Measurements from ENCODE around the gene TOR4A. TPM values are rescaled to one million over a fixed set of nuclear protein-coding genes. Genes with fewer than 3 reads are reported as not detected.

TOR4A gene
- 25.5 and 28.9 TPM in 2 replicates for total RNA-seq

GRCh38 chr9:137277329-137278041 is at the start of gene TOR4A:
Gene TOR4A, plus strand, starts transcription at chr9:137277726. Its CDS starts 964 bp downstream, at chr9:137278690.

GRCh38 chr9:137230705-137231371 is 46.7 kb upstream of the TOR4A start, which contains the start of gene SLC34A3:
Gene SLC34A3, plus strand, starts transcription at chr9:137230901. Its CDS starts 802 bp downstream, at chr9:137231703.

DNA sequence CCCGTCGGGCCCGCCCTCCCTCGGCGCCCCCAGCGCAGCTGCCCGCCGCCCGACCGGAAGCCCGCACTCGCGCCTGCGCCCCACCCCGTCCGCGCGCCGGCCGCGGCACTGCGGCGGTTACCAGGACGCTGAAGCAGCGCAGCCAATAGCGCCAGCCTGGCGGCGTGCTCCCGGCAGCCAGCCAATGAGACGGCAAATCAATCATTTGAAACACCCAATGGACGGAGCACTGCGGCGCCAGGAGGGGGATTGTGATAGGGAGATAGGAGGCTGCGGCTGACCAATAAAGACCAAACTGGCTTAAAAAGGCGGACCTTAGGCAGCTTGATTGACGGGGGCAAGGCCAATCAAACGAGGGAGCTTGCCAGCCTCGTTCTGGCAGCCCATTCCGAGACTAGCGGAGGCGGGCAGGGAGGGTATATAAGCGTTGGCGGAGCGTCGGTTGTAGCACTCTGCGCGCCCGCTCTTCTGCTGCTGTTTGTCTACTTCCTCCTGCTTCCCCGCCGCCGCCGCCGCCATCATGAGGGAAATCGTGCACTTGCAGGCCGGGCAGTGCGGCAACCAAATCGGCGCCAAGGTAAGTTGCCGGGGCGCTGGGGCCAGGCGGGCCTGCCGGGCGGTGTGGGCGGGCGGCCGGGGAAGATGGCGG is 36.6 kb upstream of the TOR4A start, which contains the start of gene TUBB4B:
Gene TUBB4B, plus strand, starts transcription at position 447 of the 649 bp plus-strand sequence. Its CDS starts 74 bp downstream, at position 521.

DNA sequence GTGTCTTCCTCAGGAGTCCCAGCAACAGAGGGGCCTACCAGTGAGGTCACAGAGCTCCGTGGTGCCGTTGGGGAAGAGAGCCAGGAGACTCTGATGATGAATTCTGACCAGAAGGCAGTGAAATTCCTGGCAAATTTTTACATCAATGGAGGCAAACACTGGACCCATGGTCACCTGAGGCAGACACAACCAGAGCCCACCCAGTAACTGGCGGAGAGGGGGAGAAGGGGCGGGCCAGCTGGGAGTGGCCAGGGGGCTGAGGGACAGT is 26.4 kb upstream of the TOR4A start, which contains the start of gene STPG3:
Gene STPG3, plus strand, starts transcription at position 93 of the 268 bp plus-strand sequence. Its CDS starts 1 bp downstream, at position 94.

DNA sequence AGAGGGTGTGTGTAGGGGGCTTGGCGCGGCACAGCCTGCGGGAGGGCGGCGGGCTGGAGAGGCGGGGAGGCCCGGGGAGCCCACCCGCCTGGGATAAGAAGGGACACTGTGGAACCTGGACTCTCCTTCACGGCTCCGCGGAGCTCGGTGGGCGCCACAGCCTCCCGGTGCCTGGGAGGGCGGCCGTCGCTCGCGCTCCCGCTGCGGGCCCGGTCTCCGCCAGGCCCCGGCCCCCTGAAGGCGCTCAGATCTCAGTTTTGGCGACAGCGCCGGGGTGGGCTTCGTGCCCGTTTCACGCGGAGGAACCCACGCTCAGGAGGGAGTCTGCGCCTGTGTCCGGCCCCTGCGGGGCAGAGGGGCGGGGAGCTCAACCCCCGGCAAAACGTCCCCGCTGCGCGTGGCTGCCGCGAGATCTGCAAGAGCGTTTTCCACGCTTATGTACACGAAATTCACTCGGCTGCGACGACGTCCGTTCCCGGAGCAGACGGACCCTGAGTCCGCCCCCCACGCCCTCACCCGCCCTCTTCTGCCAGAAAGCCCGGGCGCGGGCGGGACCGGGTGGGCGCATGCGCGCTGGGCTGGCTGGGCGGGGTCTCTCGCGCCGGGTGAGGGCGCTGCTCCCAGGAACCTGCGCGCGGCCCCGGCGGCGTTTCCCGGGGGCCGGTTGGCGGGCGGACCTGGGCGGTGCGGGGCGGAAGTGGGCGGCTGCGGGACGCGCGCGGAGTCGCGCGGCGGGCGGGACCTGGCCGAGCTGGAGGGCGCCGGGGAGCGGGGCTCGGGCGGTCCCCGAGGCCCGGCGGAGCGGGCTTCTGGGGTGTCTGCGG is 22.7 kb upstream of the TOR4A start, which contains the start of gene NELFB:
Gene NELFB, plus strand, starts transcription at position 704 of the 824 bp plus-strand sequence.

DNA sequence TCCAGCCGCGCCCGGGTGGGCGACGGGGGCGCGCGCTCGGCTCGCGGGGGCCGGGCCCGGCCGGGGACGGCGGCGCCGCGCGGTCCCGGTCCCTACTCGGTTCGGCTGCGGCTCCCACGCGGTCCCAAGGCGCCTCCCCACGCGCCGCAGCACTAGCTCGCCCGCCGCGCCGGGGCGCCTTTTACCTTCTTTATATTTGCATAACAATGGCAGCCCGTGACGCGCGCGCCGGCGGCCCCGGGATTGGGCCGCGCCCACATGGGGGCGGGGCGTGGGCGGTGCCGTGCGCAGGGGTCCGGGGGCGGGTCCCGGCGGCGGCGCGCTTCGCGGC is 24.6 kb downstream of the TOR4A start, which contains the start of gene NRARP:
Gene NRARP, minus strand, starts transcription at position 154 of the 331 bp plus-strand sequence. CDS start 343 bp downstream, outside the sequence.

Other genes with a start within 250 kb of the TOR4A start
- gene ABCA2, start 249.5 kb upstream of the TOR4A start, total RNA-seq, result 22.1 and 30.8 TPM in 2 replicates
- not detected in 2 replicates for gene FUT7, start 245.6 kb upstream of the TOR4A start, total RNA-seq
- 22.1 and 36.9 TPM in 2 replicates for gene NPDC1, start 231.5 kb upstream of the TOR4A start, total RNA-seq
- not detected in 2 replicates for gene ENTPD2, start 223.7 kb upstream of the TOR4A start, total RNA-seq
- 1.5 and 8.0 TPM in 2 replicates for gene SAPCD2, start 207.2 kb upstream of the TOR4A start, total RNA-seq
- gene UAP1L1, start 200.2 kb upstream of the TOR4A start, total RNA-seq, result 31.3 and 34.7 TPM in 2 replicates
- gene MAN1B1, start 190.7 kb upstream of the TOR4A start, total RNA-seq, result 91.3 and 113 TPM in 2 replicates
- gene DPP7, start 163.0 kb upstream of the TOR4A start, total RNA-seq, result 89.9 and 123 TPM in 2 replicates
- 0.15 and 0.33 TPM in 2 replicates for gene GRIN1, start 138.6 kb upstream of the TOR4A start, total RNA-seq
- not detected in 2 replicates for gene LRRC26, start 107.7 kb upstream of the TOR4A start, total RNA-seq
- not detected in 2 replicates for gene TMEM210, start 105.7 kb upstream of the TOR4A start, total RNA-seq
- gene ANAPC2, start 89.2 kb upstream of the TOR4A start, total RNA-seq, result 28.0 and 31.0 TPM in 2 replicates
- 55.1 and 92.1 TPM in 2 replicates for gene SSNA1, start 89.0 kb upstream of the TOR4A start, total RNA-seq
- 7.7 and 11.6 TPM in 2 replicates for gene TPRN, start 77.0 kb upstream of the TOR4A start, total RNA-seq
- 41.5 and 48.8 TPM in 2 replicates for gene TMEM203, start 72.1 kb upstream of the TOR4A start, total RNA-seq
- gene NDOR1, start 72.0 kb upstream of the TOR4A start, total RNA-seq, result 5.1 and 6.8 TPM in 2 replicates
- gene RNF208, start 55.5 kb upstream of the TOR4A start, total RNA-seq, result 0.15 and 0.50 TPM in 2 replicates
- gene CYSRT1, start 52.6 kb upstream of the TOR4A start, total RNA-seq, result 0.44 and 1.7 TPM in 2 replicates
- gene RNF224, start 50.2 kb upstream of the TOR4A start, total RNA-seq, result 0.17 TPM in 1 of 2 replicates, not detected in the other
- under 0.01 TPM in 1 of 2 replicates, not detected in the other for gene SLC34A3, start 46.8 kb upstream of the TOR4A start, total RNA-seq
- 205 and 421 TPM in 2 replicates for gene TUBB4B, start 36.4 kb upstream of the TOR4A start, total RNA-seq
- gene STPG3, start 26.4 kb upstream of the TOR4A start, total RNA-seq, result 0.66 TPM in 1 of 2 replicates, not detected in the other
- gene NELFB, start 22.4 kb upstream of the TOR4A start, total RNA-seq, result 53.4 and 63.5 TPM in 2 replicates
- gene NRARP, start 24.5 kb downstream of the TOR4A start, total RNA-seq, result 0.29 and 0.33 TPM in 2 replicates
- 14.0 and 19.4 TPM in 2 replicates for gene EXD3, start 145.4 kb downstream of the TOR4A start, total RNA-seq
- gene NOXA1, start 145.7 kb downstream of the TOR4A start, total RNA-seq, result 0.73 and 1.7 TPM in 2 replicates
- 0.15 TPM in 1 of 2 replicates, not detected in the other for gene ENTPD8, start 163.6 kb downstream of the TOR4A start, total RNA-seq
- 20.4 and 32.7 TPM in 2 replicates for gene NSMF, start 181.6 kb downstream of the TOR4A start, total RNA-seq

Measured in smooth muscle cell of trachea (primary cell).